A673 (cell line): ENCODE measurements around the gene MCAM. TPM values are rescaled to one million over a fixed set of nuclear protein-coding genes. Genes with fewer than 3 reads are reported as not detected.

Experiments
- BruUV-seq: library from RNA; stranded (reverse); fragments of 400-500 nt; replicated peaks from 2 replicates; lab custom pipeline; 2021; lab: Mats Ljungman, UMichigan
- CTCF ChIA-PET: fragments of 300-600 bp; sonication (Branson Sonifier 250); formaldehyde crosslinking; loops from one replicate; lab custom pipeline; 2022; ENCODE audit warnings: antibody characterized with exemption; lab: Charles Lee
- POLR2A ChIA-PET: fragments of 300-600 bp; sonication (Branson Sonifier 250); formaldehyde crosslinking; loops from one replicate; lab custom pipeline; 2022; ENCODE audit warnings: antibody characterized with exemption; ENCODE audit not compliant: low non-redundant PET; lab: Charles Lee
- DNase-seq: peaks from one replicate; pipeline ENCODE4 v3.0.0-alpha.2; 2015; ENCODE audit warnings: low spot score
- H3K27ac ChIP-seq: fragments of 200-600 bp; sonication (generic); 2 replicates; pipeline ENCODE4 v1.5.1; 2016; ENCODE audit warnings: mixed run types, low read depth, mild to moderate bottlenecking, mixed read lengths, antibody characterized with exemption, low read length; ENCODE audit not compliant: poor library complexity, severe bottlenecking
- H3K27me3 ChIP-seq: fragments of 200-600 bp; sonication (generic); replicated peaks from 2 replicates; pipeline ENCODE4 v1.6.1; 2017; ENCODE audit warnings: mixed run types, low read depth, mild to moderate bottlenecking, mixed read lengths, antibody characterized with exemption, low read length; ENCODE audit not compliant: insufficient read depth, poor library complexity
- H3K36me3 ChIP-seq: fragments of 200-600 bp; sonication (generic); 2 replicates; pipeline ENCODE4 v1.6.1; 2016; ENCODE audit warnings: mixed run types, mild to moderate bottlenecking, mixed read lengths, antibody characterized with exemption, low read length; ENCODE audit not compliant: insufficient read depth, poor library complexity, severe bottlenecking
- H3K4me1 ChIP-seq: fragments of 200-600 bp; sonication (generic); 2 replicates; pipeline ENCODE4 v1.6.1; 2017; ENCODE audit warnings: mixed run types, mild to moderate bottlenecking, mixed read lengths, antibody characterized with exemption, low read length; ENCODE audit not compliant: insufficient read depth, poor library complexity, severe bottlenecking
- H3K4me3 ChIP-seq: fragments of 200-600 bp; sonication (generic); 2 replicates; pipeline ENCODE4 v1.5.1; 2016; ENCODE audit warnings: low read depth, mixed run types, mild to moderate bottlenecking, mixed read lengths, low read length; ENCODE audit not compliant: poor library complexity, severe bottlenecking
- H3K9me3 ChIP-seq: fragments of 200-600 bp; sonication (generic); 2 replicates; pipeline ENCODE4 v1.6.1; 2016; ENCODE audit warnings: mixed run types, low read depth, mild to moderate bottlenecking, mixed read lengths, antibody characterized with exemption, low read length; ENCODE audit not compliant: poor library complexity, severe bottlenecking
- EZH2 ChIP-seq: fragments of 200-600 bp; sonication (generic); IDR thresholded peaks from 2 replicates; pipeline ENCODE4 v1.6.1; 2017; ENCODE audit warnings: borderline replicate concordance, low read depth, mild to moderate bottlenecking, mixed read lengths, antibody characterized with exemption, low read length; ENCODE audit not compliant: poor library complexity, severe bottlenecking
- intact Hi-C: fragments of 100-400 bp; cut with micrococcal nuclease; formaldehyde crosslinking; loops from one replicate; pipeline ENCODE4 v1.10.0; 2022; ENCODE audit not compliant: unreplicated experiment
- total RNA-seq: library from RNA; stranded (reverse); gene quantifications from 2 replicates; pipeline ENCODE4 v1.2.3, GENCODE V29; 2021
- TF ChIP-seq, protein P1 (sequence below): fragments of 300-800, 200-600 bp; sonication (generic); conservative IDR thresholded peaks from 2 replicates; pipeline ENCODE4 v1.5.1; 2017; ENCODE audit warnings: low read depth, mild to moderate bottlenecking, antibody characterized with exemption, low read length, moderate library complexity, mixed read lengths

MCAM gene
- total RNA-seq, 1 experiment from 2014 or later: 14.4 TPM

DNA sequence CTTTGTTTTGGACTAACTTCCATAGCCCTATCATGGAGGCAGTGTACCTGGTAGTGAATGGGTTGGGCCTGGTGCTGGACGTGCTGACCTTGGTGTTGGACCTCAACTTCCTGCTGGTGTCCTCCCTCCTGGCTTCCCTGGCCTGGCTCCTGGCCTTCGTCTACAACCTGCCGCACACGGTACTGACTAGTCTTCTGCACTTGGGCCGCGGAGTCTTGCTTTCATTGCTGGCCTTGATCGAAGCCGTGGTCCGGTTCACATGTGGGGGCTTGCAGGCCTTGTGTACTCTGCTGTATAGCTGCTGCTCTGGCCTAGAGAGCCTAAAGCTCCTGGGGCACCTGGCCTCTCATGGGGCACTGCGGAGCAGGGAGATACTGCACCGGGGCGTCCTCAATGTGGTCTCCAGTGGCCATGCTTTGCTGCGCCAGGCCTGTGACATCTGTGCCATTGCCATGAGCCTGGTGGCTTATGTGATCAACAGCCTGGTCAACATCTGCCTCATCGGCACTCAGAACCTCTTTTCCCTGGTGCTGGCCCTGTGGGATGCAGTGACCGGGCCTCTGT is 18.2 kb upstream of the MCAM start:
- peaks cover 12% of the 10 kb centered on the region for H3K36me3 ChIP-seq
- peak overlapping the region; percentile 76 for H3K4me3 ChIP-seq
- peaks cover 3% of the 10 kb centered on the region for H3K27me3 ChIP-seq
- no TSS peak for BruUV-seq
- intact Hi-C loops: loop anchor here (5.0 to 10.0 kb wide), 2 partner anchors 47 to 430 kb away; partner anchors contain the start of gene USP2
- H3K4me1 ChIP-seq: peaks cover 48% of the 10 kb centered on the region
- ChIA-PET POLR2A (no interaction called here), CTCF (interaction anchor here (0.6 kb wide), 1 partner anchor 1000 kb away, joined by 5 read pairs; no protein-coding TSS in a partner anchor)
- DNase-seq: no peak
- peak overlapping the region; percentile 91 for H3K27ac ChIP-seq
- no peak for TF ChIP-seq EZH2
- TF ChIP-seq, protein P1, sequence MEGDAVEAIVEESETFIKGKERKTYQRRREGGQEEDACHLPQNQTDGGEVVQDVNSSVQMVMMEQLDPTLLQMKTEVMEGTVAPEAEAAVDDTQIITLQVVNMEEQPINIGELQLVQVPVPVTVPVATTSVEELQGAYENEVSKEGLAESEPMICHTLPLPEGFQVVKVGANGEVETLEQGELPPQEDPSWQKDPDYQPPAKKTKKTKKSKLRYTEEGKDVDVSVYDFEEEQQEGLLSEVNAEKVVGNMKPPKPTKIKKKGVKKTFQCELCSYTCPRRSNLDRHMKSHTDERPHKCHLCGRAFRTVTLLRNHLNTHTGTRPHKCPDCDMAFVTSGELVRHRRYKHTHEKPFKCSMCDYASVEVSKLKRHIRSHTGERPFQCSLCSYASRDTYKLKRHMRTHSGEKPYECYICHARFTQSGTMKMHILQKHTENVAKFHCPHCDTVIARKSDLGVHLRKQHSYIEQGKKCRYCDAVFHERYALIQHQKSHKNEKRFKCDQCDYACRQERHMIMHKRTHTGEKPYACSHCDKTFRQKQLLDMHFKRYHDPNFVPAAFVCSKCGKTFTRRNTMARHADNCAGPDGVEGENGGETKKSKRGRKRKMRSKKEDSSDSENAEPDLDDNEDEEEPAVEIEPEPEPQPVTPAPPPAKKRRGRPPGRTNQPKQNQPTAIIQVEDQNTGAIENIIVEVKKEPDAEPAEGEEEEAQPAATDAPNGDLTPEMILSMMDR: no peak
- H3K9me3 ChIP-seq: no peaks in the 10 kb centered on the region

DNA sequence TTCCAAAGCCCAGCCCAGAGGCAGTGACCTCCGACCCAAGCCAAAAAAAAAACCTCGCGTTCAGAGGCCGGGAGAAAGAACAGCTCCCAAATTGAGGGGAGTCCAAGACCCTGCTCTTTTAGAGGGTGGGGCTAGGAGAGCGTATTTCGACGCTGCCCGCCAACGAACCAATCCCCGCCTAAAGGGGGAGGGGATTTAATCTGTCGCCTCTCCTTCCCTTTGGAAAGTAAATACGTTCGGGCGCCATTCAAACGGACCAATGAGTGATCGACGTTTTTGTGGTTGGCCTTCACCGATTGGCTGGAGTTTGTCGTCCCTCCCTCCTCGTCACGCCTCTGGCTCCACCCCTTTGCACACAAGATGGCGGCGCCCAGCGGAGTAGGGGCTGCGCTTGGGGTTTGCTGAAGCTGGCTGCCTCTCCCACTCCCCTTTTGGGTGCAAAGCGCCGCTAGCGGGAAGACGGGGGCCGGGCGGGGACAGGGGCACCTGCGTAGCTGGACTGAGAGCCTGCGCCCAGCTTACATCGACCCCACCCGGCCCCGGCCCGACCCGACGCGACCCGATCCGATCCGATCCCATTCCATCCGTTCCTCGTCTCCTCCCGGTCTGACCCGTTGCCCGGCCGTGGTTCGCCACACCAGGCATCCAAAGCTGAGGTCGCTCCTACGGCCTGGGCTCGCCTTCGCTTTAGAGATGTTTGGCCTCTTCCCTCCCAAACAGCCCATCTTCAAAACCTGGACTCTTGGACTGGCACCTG is 17.4 kb upstream of the MCAM start, which contains the start of gene RNF26:
RNF26 (plus strand) TSS at position 354 of the 757 bp plus-strand sequence. CDS start 596 bp downstream, outside the sequence.
- Histone ChIP-seq H3K27ac (peak within 1 kb of the TSS; percentile 91), H3K4me1 (peaks cover 39% of the 10 kb centered on the region), H3K27me3 (no peaks in the 10 kb centered on the region), H3K36me3 (peaks cover 12% of the 10 kb centered on the region), H3K9me3 (no peaks in the 10 kb centered on the region), H3K4me3 (peak within 1 kb of the TSS; percentile 76)
- peak; percentile 100 for DNase-seq
- TSS peak; percentile 69 for BruUV-seq
- intact Hi-C loops: loop anchor here (10.0 kb wide), 1 partner anchor 430 kb away; no protein-coding TSS in a partner anchor
- POLR2A ChIA-PET: interaction anchor here (0.6 to 1.0 kb wide), 3 partner anchors 12 to 30 kb away, joined by 3 to 4 read pairs (median 3); no protein-coding TSS in a partner anchor
- TF ChIP-seq, protein P1: no peak
- TF ChIP-seq EZH2: no peak
- CTCF ChIA-PET: interaction anchor here (0.6 to 1.3 kb wide), 2 partner anchors 22 to 1001 kb away, joined by 5 to 9 read pairs; no protein-coding TSS in a partner anchor

DNA sequence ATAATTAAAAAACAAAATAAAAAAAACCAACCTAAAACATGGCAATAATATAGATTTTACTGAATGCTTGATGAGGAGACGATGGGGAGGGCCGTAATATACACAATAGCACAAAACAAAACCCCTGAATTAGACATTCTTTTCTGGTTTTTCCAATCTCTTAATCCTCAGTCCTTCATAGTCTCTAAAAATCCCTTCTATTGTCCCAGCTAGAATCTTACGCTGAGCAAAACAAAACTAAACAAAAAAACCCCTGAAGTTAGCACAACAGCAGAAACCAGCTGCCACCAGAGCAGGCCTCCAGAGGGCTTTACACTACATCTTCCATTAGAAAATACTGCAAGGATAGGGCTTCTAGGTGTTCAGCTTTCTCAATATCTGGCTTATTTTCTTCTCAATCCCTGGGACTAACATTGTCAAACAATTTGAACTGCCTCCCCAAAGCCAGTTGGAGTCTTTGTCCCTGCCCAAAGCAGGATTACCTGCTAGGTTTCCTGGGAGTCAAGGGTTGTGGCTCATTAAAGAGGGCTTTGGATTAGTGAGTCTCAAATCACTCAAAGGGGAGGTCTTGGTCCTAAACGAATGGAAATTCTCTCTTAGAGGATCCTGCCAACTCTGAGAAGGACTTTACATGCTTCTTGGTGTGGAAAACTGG is 15.3 kb upstream of the MCAM start:
- peaks cover 12% of the 10 kb centered on the region for H3K36me3 ChIP-seq
- BruUV-seq: no TSS peak
- intact Hi-C loops: loop anchor here (10.0 kb wide), 1 partner anchor 427 kb away; no protein-coding TSS in a partner anchor
- peak overlapping the region; percentile 17 for H3K27ac ChIP-seq
- ChIA-PET POLR2A (no interaction called here), CTCF (no interaction called here)
- H3K4me3 ChIP-seq: no peak overlapping the region
- no peak for TF ChIP-seq EZH2
- TF ChIP-seq, protein P1: no peak
- peaks cover 19% of the 10 kb centered on the region for H3K4me1 ChIP-seq
- no peaks in the 10 kb centered on the region for H3K27me3 ChIP-seq
- DNase-seq: no peak
- no peaks in the 10 kb centered on the region for H3K9me3 ChIP-seq
